Hematopoietic multipotent progenitor cell treated with erythropoietin and hydrocortisone succinate and interleukin-3 and kit ligand, for 8 days (in vitro differentiated cells): ENCODE results near the gene UBALD1.
A peak's percentile ranks its signal among the peaks of the same experiment; 100 is the strongest.

Source experiments
- DNase-seq: peaks from one replicate; pipeline ENCODE4 v3.0.0-alpha.2; 2015

The UBALD1 gene

GRCh38 chr16:4614571-4615383 lies at the start of gene UBALD1:
Gene UBALD1, minus strand, starts transcription at chr16:4614888. Its CDS starts 91 bp downstream, at chr16:4614797.
- peak; percentile 88 for DNase-seq

- peak; percentile 49 for DNase-seq
Measured at GRCh38 chr16:4663777-4664465, 49.2 kb upstream of the UBALD1 start.

GRCh38 chr16:4663465-4663776 lies 48.7 kb upstream of the UBALD1 start:
- no peak for DNase-seq

DNA sequence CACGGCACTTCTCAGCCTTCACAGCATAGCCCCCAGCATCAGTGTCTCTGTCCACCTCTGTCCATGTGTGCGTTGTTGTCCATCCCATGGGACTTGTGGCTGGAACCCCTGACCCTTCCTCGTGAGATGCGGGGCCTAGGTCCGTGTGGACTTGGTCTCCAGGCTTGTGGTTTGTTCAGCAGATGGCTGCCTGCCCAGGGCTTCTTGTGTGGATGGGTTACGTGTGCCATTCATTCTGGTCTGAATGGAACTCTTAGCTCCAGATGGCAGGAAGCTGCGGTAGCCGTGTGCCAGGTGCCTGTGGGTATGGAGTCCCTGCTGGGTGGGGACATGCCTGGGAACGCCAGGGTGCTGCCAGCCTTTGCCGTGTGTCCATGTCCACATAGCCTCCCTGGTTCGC lies 47.0 kb upstream of the UBALD1 start:
- no peak for DNase-seq

- no peak for DNase-seq
Measured at GRCh38 chr16:4660454-4661007, 45.8 kb upstream of the UBALD1 start.

GRCh38 chr16:4659363-4660353 lies 45.0 kb upstream of the UBALD1 start:
- DNase-seq = no peak

DNA sequence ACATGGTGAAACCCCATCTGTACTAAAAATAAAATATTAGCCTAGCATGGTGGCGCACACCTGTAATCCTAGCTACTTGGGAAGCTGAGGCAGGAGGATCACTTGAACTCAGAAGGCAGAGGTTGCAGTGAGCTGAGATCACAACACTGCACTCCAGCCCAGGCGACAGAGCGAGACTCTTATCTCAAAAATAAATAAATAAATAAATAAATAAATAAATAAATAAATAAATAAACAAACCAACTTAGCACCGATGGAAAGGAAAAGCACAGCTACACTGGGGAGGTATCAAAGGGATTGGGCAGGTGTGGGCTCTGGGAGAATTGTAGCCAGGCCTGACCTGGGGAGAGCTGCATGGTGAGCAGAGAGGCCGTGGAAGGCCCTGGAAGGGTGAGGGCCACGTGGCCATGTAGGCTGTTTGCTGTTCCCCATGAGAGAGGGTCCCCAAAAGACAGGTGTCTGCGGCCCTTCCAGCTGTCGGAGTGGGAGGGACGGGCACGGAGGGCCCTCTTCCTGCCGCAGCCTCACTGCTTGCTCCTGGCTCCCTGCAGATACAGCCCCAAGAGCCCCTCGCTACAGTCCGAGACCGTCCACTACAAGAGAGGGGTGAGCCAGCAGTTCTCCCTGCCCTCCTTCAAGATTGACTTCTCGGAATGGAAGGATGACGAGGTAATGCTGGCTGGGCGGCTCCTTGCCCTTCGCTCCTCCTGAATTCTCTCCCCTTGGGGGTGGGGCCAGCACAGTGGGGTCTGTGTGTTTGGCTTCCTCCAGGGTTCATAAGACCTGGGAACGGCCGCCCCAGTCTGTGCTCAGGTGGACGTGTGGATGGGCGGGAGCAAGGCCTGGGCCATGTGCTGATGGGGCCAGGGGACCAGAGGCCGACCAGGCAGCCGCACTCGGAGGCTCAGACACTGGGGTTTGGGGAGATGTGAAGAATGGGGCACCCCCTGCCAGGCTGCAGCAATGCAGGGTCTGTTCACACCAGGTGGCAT lies 42.3 kb upstream of the UBALD1 start:
- no peak for DNase-seq

DNA sequence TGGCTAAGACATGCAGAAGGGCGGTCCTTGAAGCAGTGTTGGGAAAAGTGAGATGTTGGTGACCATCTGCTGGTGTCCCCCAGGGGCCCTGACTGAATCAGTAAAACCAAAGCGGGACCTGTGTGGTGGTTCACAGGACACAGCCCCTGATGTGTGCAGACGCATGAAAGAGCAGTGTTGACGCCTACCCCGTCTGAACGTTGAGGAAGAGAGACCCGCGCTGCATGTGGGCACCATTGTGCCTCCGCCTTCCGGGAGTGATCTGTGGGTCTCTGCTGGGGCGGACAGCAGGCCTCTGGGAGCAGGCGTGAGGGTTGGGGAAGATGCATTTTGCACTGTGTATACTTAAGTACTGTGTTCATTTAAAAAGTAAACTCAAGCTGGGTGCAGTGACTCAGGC lies 41.5 kb upstream of the UBALD1 start:
- no peak for DNase-seq

DNA sequence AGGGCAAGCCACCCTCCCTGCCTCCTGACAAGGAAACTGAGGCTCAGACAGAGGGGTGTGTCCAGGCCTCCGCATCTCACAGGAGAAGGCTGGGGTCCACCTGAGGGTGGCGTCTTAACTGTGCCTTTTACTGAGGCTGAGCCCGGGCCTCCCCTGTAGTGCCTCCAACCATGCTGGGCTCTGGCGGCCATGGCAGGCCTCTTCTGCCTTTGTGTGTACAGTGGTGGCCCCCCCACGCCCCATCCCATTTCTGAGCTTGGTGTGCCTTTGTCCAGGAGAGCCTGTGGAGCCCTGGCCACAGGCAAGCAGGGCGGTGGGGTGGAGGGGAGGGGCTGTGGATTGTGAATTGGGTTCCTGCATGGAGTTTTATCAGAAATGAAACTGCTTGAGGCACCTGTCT lies 41.1 kb upstream of the UBALD1 start:
- no peak for DNase-seq

DNA sequence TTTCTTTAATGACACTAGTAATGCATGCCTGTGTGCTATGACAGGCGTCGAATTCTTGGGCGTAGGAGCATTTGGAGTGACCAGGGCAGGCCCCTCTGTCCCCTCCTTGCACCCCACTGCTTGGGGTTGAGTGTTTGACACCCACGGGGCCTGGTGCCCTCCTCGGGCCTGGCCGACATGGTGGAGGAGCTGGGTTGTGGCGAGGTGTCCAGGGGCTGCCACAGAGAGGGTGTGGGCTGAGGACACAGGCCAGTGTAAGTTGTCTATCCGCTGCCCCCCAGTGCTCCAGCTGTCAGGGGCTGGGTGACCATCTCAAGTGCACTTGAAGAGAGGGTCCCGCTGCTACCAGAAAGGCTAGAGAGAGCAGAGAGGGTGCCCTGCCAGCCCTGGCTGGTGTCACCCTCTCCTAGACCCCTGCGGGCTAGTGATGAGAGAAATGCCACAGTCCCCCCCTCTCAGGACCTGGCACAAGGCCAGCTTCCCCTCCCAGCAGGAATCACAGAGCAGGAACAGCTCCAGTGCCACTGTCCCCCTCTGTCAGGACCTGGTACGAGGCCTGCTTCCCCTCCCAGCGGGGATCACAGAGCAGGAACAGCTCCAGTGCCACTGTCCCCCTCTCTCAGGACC lies 40.4 kb upstream of the UBALD1 start:
- DNase-seq = no peak

DNA sequence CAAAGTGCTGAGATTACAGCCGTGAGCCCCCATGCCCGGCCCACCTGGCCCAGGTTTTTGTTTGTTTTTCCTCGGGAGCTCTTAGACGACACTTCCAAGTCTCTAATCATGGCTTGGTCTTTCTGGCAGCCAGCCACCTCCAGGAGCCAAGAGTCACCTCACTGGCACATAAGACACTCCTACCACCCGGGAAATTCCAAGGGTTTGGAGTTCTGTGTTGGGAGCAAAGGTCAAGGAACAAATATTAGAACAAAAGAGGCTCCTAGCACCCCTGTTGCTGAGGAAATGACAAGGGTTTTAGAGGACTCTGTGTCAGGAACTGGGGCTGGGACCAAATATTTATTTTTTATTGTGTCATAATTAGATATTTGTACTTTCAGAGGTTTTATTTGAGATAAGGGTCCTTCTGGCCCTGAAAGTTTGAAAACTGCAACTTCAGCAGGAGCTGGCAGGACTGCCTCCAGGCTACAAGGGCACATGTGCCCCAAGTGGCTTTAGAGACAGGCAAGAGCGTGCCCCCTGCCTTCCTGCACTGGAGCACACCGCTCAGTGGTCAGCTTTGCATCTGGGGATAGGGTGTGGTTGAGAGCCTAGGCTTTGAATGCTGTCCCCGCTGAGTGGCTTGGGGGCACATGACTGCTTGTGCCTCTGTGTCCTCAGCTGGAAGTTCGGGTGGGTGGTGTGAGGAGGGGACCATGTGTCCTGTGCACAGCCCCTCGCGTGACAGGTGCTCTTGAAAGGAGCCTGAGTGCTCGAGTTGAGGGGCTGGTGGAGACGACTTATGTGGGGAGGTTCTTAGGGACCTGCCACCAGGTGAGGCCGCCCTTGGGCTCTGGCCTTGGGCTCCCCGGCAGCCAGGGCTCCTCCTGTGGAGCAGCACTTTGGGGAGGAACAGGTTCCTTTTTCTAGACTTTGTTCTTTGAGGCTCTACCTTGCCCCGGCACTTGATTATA lies 39.6 kb upstream of the UBALD1 start:
- DNase-seq = no peak

DNA sequence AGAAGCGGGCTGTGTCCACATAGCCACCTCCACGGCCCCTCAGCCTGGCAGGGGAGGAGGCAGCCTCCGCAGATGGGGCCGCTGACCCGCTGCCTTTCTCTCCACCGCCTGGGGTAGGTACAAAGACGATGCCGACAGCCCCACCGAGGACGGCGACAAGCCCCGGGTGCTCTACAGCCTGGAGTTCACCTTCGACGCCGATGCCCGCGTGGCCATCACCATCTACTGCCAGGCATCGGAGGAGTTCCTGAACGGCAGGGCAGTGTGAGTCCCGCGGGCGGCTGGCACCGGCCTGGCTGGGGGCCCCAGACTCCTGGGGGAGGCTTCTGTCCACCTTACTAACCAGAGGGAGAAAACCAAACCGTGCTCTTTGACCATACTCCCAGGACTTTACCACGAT lies 37.9 kb upstream of the UBALD1 start:
- DNase-seq = no peak

- no peak for DNase-seq
Measured at GRCh38 chr16:4651827-4652226, 37.1 kb upstream of the UBALD1 start.

GRCh38 chr16:4650443-4651074 lies 35.9 kb upstream of the UBALD1 start:
- peak; percentile 92 for DNase-seq

- DNase-seq = peak; percentile 18
Measured at GRCh38 chr16:4649744-4650442, 35.2 kb upstream of the UBALD1 start.

DNA sequence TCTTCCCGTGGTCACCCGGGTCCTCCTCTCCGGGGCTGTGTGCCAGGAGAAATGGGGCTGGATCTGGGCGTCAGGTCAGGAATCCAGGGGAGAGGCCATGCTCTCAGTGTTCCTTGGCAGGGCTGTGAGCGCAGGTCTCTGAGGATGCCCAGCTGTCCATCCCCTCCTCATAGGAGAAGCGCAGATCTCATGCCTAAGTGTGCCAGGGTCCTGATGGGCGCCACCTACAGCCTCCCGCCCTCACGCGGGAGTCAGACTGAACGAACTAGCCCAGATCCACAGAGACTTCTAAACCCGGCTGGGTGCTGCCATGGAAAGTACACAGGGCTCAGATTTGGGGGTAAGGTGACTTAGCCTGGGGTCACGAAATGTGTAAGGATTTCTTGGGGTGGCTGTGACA lies 34.2 kb upstream of the UBALD1 start:
- DNase-seq = no peak

GRCh38 chr16:4647644-4647980 lies 32.9 kb upstream of the UBALD1 start:
- DNase-seq = no peak

DNA sequence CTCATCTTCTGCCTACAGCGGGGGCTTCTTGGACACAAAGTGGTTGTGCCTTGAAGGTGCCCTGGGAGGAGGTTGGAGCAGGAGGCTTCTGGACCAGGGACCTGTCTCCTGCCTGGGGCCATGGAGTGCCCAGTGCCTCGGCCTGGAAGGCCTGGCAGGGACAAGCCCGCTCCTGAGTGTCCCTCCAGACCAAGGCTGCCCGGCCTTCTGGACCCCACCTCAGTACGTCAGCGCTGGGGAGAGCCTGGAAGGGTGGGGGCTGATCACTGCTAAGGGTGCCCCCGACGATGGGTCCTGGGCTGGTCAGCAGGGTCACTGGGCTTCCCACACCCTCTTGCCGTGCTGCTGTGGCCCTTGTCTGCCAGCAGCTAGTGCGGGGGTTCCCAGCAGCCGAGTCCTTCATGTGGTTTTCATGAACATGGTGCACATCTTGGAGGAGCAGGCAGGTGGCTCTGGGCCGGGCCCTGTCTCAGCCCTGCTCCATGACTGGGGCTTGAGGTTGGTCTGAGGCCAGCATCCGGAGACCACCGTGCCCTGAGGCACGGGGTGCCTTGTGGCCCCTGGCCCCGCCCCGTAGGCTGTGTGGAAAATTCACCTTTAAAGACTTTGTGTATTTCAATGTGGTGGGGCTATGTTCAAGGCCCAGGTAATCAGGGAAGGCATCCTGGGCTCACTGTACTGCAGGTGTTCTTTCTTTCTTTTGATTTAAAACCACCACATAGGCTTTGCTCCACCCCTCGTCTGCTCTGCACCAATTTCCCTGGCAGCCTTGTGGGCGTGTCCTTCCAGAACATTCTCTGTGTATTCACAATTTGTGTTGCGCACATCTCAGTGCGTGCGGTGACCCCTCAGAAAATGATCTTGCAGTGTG lies 32.3 kb upstream of the UBALD1 start:
- no peak for DNase-seq
